ENCODE results near the gene SRGAP1. TPM values are rescaled to one million over a fixed set of nuclear protein-coding genes. Genes with fewer than 3 reads are reported as not detected.
"Not testable (repeated sequence)": the region's sequence is repeated elsewhere in the genome, so short reads cannot be mapped to it uniquely, and the experiment has no call there.

The SRGAP1 gene
- total and polyA plus RNA-seq, 4 donors = 1.8 to 12.4 (median 6.2) TPM

GRCh38 chr12:64116969-64117368 is 272.5 kb downstream of the SRGAP1 start:
- no peak for DNase-seq
- H3K9ac ChIP-seq (ENCODE audit: insufficient read depth in 1 of 2, low read length in 2 of 2) = no peak overlapping the region
- 89 to 98% methylated on average over 2 of the region's 2 CpGs for WGBS, 2 donors
- H3K27me3 ChIP-seq (ENCODE audit: control insufficient read depth in 3 of 3, insufficient read depth in 3 of 3, low read length in 2 of 3) = no peaks in the 10 kb centered on the region
- no peak overlapping the region for H3K4me3 ChIP-seq
- TF ChIP-seq CTCF (IDR thresholded peaks at IDR 0.05; ENCODE audit: control extremely low read depth, extremely low read depth) = no peak
- peaks cover 0 to 2% (median 0%) of the 10 kb centered on the region in 4 donors for H3K9me3 ChIP-seq (ENCODE audit: control insufficient read depth in 4 of 4, insufficient read depth in 3 of 4, low read length in 3 of 4)
- no peak for ATAC-seq (ENCODE audit: insufficient read depth, low FRiP score)
- no peak overlapping the region for H3K27ac ChIP-seq (ENCODE audit: low read depth in 1 of 2, low read length in 1 of 2)
- peaks cover 0 to 8% (median 3%) of the 10 kb centered on the region in 4 donors for H3K36me3 ChIP-seq (ENCODE audit: control insufficient read depth in 4 of 4, insufficient read depth in 4 of 4, low read length in 4 of 4)
- peaks cover 0 to 3% (median 0%) of the 10 kb centered on the region in 5 donors for H3K4me1 ChIP-seq (ENCODE audit: control insufficient read depth in 5 of 5, insufficient read depth in 5 of 5, low read length in 5 of 5)

- peaks cover 0 to 3% (median 2%) of the 10 kb centered on the region in 4 donors for H3K36me3 ChIP-seq (ENCODE audit: control insufficient read depth in 4 of 4, insufficient read depth in 4 of 4, low read length in 4 of 4)
- H3K27ac ChIP-seq (ENCODE audit: low read depth in 1 of 2, low read length in 1 of 2) = no peak overlapping the region
- TF ChIP-seq CTCF (IDR thresholded peaks at IDR 0.05; ENCODE audit: control extremely low read depth, extremely low read depth) = no peak
- ATAC-seq (ENCODE audit: insufficient read depth, low FRiP score) (no peak), DNase-seq (no peak)
- H3K9me3 ChIP-seq (ENCODE audit: control insufficient read depth in 4 of 4, insufficient read depth in 3 of 4, low read length in 3 of 4) = no peaks in the 10 kb centered on the region
- no peak overlapping the region for H3K4me3 ChIP-seq
- peaks cover 0 to 3% (median 0%) of the 10 kb centered on the region in 5 donors for H3K4me1 ChIP-seq (ENCODE audit: control insufficient read depth in 5 of 5, insufficient read depth in 5 of 5, low read length in 5 of 5)
- no peaks in the 10 kb centered on the region for H3K27me3 ChIP-seq (ENCODE audit: control insufficient read depth in 3 of 3, insufficient read depth in 3 of 3, low read length in 2 of 3)
- no peak overlapping the region for H3K9ac ChIP-seq (ENCODE audit: insufficient read depth in 1 of 2, low read length in 2 of 2)
Measured at GRCh38 chr12:64120568-64120967, 276.1 kb downstream of the SRGAP1 start.

GRCh38 chr12:64121086-64121485 is 276.6 kb downstream of the SRGAP1 start:
- H3K9me3 ChIP-seq (ENCODE audit: control insufficient read depth in 4 of 4, insufficient read depth in 3 of 4, low read length in 3 of 4); H3K4me1 ChIP-seq (ENCODE audit: control insufficient read depth in 5 of 5, insufficient read depth in 5 of 5, low read length in 5 of 5); H3K27ac ChIP-seq (ENCODE audit: low read depth in 1 of 2, low read length in 1 of 2); DNase-seq; ATAC-seq (ENCODE audit: insufficient read depth, low FRiP score); H3K4me3 ChIP-seq; H3K36me3 ChIP-seq (ENCODE audit: control insufficient read depth in 4 of 4, insufficient read depth in 4 of 4, low read length in 4 of 4); H3K9ac ChIP-seq (ENCODE audit: insufficient read depth in 1 of 2, low read length in 2 of 2); H3K27me3 ChIP-seq (ENCODE audit: control insufficient read depth in 3 of 3, insufficient read depth in 3 of 3, low read length in 2 of 3): not testable (repeated sequence)
- 94 to 96% methylated on average over 3 of the region's 3 CpGs for WGBS, 2 donors

GRCh38 chr12:64122154-64122553 is 277.7 kb downstream of the SRGAP1 start:
- TF ChIP-seq CTCF (IDR thresholded peaks at IDR 0.05; ENCODE audit: control extremely low read depth, extremely low read depth) = no peak
- DNase-seq (no peak), ATAC-seq (ENCODE audit: insufficient read depth, low FRiP score) (no peak)
- H3K36me3 ChIP-seq (ENCODE audit: control insufficient read depth in 4 of 4, insufficient read depth in 4 of 4, low read length in 4 of 4) = peaks cover 0 to 3% (median under 1%) of the 10 kb centered on the region in 4 donors
- H3K4me3 ChIP-seq = no peak overlapping the region
- peaks cover 0 to 2% (median 0%) of the 10 kb centered on the region in 5 donors for H3K4me1 ChIP-seq (ENCODE audit: control insufficient read depth in 5 of 5, insufficient read depth in 5 of 5, low read length in 5 of 5)
- no peaks in the 10 kb centered on the region for H3K9me3 ChIP-seq (ENCODE audit: control insufficient read depth in 4 of 4, insufficient read depth in 3 of 4, low read length in 3 of 4)
- no peak overlapping the region for H3K9ac ChIP-seq (ENCODE audit: insufficient read depth in 1 of 2, low read length in 2 of 2)
- no peaks in the 10 kb centered on the region for H3K27me3 ChIP-seq (ENCODE audit: control insufficient read depth in 3 of 3, insufficient read depth in 3 of 3, low read length in 2 of 3)
- H3K27ac ChIP-seq (ENCODE audit: low read depth in 1 of 2, low read length in 1 of 2) = no peak overlapping the region

All from lung (tissue), 12 donors.